ENCODE data around the gene SMDT1. TPM values are rescaled to one million over a fixed set of nuclear protein-coding genes. Genes with fewer than 3 reads are reported as not detected.

The SMDT1 gene
- 12.6 and 35.9 TPM in 2 replicates for total RNA-seq (2014; rRNA removed; shearing (Covaris generic); ENCODE audit: low replicate concordance)

DNA sequence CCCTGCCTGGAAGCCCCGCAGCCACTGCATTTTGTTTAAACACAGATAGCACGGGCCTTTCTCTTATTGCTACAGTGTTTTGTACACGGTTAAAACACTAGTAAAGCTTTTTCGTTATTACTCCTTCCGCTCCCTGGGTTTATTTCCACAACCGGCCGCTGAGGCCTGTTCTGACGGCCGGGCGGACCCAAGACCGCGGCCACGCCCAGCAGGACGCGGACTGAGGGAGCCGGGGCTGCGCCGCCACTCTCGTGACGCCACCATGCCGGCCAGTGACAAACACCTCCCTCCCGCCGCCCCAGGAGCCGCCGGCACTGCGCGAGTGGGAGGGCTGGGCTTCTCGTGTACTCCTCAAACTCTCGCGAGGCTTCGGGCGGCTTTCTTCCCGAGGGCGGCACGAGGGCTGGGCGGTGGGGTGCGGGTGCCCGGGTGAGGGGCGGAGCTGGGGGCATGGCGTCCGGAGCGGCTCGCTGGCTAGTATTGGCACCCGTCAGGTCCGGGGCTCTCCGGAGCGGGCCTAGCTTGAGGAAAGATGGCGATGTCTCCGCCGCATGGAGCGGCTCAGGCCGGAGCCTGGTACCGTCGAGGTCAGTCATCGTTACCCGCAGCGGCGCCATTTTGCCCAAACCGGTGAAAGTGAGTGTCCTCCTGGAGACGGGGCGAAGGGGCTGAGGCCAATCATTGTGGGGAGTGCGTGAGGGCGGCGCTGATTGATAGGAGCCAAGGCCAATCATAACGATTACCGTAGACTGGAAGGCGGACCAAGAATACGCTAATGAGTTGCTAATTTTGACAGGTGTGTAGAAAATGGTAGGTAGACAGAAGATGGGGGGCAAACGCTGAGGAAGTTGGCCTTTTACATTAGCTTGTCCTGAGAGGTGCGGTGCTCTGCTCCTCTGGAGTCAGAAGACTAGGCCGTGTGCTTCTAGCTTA, at the start of gene SMDT1:
Gene SMDT1, plus strand, starts transcription at position 382 of the 933 bp plus-strand sequence. Its CDS starts 69 bp downstream, at position 451.
- Histone ChIP-seq H4K20me1 (ENCODE audit: insufficient read depth, low read depth, low read length) (no peaks in the 10 kb centered on the region), H3K4me3 (ENCODE audit: low read length) (peak within 1 kb of the TSS; percentile 81), H3K4me2 (ENCODE audit: low read depth, low read length, poor library complexity, severe bottlenecking) (peak within 1 kb of the TSS; percentile 83), H3K9ac (ENCODE audit: low read length) (peak within 1 kb of the TSS; percentile 78), H3K4me1 (ENCODE audit: low read length) (peaks cover 18% of the 10 kb centered on the region), H3K27ac (ENCODE audit: low read length) (peak within 1 kb of the TSS; percentile 76), H3K36me3 (ENCODE audit: insufficient read depth, low read length) (peaks cover 21% of the 10 kb centered on the region), H3K27me3 (ENCODE audit: low read length) (no peaks in the 10 kb centered on the region), H2AFZ (ENCODE audit: low read length) (peak within 1 kb of the TSS; percentile 68), H3K9me3 (ENCODE audit: low read length) (no peaks in the 10 kb centered on the region), H3K9me2 (replicated peaks; ENCODE audit: insufficient read depth, low read length) (no peaks in the 10 kb centered on the region), H3K79me2 (ENCODE audit: low read length) (peaks cover 31% of the 10 kb centered on the region)
- DNase-seq, result peak; percentile 100

GRCh38 chr22:42033263-42034181, 46.0 kb upstream of the SMDT1 start:
- no peaks in the 10 kb centered on the region for H3K79me2 ChIP-seq (ENCODE audit: low read length)
- no peak overlapping the region for H3K4me2 ChIP-seq (ENCODE audit: low read depth, low read length, poor library complexity, severe bottlenecking)
- no peak overlapping the region for H3K9ac ChIP-seq (ENCODE audit: low read length)
- DNase-seq, result no peak
- H3K27me3 ChIP-seq (ENCODE audit: low read length), result no peaks in the 10 kb centered on the region
- peaks cover 4% of the 10 kb centered on the region; the same call in 1 of the 2 replicates for H3K9me3 ChIP-seq (ENCODE audit: low read length)
- no peak overlapping the region for H3K4me3 ChIP-seq (ENCODE audit: low read length)
- no peaks in the 10 kb centered on the region for H3K9me2 ChIP-seq (replicated peaks; ENCODE audit: insufficient read depth, low read length)
- H3K27ac ChIP-seq (ENCODE audit: low read length), result no peak overlapping the region
- H3K4me1 ChIP-seq (ENCODE audit: low read length), result no peaks in the 10 kb centered on the region
- H3K36me3 ChIP-seq (ENCODE audit: insufficient read depth, low read length), result no peaks in the 10 kb centered on the region
- no peaks in the 10 kb centered on the region for H4K20me1 ChIP-seq (ENCODE audit: insufficient read depth, low read depth, low read length)
- H2AFZ ChIP-seq (ENCODE audit: low read length), result no peak overlapping the region

DNA sequence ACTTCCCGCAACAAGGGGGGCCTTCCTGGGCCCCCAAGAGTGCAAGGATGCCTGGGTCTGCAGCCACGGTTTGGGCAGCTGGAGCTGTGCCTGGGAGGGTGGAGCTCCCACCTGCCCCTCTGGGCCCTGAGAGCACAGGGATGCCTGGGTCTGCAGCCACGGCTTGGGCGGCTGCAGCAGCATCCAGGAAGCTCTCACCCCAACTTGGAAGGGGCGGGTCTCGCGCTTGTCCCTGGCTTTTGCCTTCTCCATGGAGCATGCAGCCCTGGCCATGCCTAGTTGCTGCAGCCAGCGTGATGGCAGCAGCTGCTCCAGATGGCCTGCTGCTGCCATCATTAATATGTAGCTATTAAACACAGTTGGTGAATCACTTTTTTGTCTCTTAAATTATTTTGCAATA, 44.2 kb upstream of the SMDT1 start:
- no peak for DNase-seq
- Histone ChIP-seq H3K4me1 (ENCODE audit: low read length) (no peaks in the 10 kb centered on the region), H3K27ac (ENCODE audit: low read length) (no peak overlapping the region), H3K9me2 (replicated peaks; ENCODE audit: insufficient read depth, low read length) (no peaks in the 10 kb centered on the region), H3K4me3 (ENCODE audit: low read length) (no peak overlapping the region), H3K9me3 (ENCODE audit: low read length) (peaks cover 4% of the 10 kb centered on the region; the same call in 1 of the 2 replicates), H4K20me1 (ENCODE audit: insufficient read depth, low read depth, low read length) (no peaks in the 10 kb centered on the region), H2AFZ (ENCODE audit: low read length) (no peak overlapping the region), H3K27me3 (ENCODE audit: low read length) (no peaks in the 10 kb centered on the region), H3K4me2 (ENCODE audit: low read depth, low read length, poor library complexity, severe bottlenecking) (no peak overlapping the region), H3K79me2 (ENCODE audit: low read length) (no peaks in the 10 kb centered on the region), H3K36me3 (ENCODE audit: insufficient read depth, low read length) (no peaks in the 10 kb centered on the region), H3K9ac (ENCODE audit: low read length) (no peak overlapping the region)

DNA sequence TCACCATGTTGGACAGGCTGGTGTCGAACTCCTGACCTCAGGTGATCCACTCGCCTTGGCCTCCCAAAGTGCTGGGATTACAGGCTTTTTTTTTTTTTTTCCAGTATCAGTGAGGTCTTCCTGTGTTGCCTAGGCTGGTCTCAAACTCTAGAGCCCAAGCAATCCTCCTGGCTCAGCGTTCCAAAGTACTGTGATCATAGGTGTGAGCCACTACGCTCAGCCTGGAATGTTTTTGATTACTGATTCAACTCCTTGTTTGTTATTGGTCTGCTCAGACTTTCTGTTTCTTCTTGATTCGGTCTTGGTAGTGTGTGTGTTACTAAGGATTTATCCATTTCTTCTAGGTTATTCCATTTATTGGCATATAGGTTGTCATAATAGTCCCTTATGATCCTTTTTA, 40.2 kb upstream of the SMDT1 start:
- H2AFZ ChIP-seq (ENCODE audit: low read length), result no peak overlapping the region
- H3K9me2 ChIP-seq (replicated peaks; ENCODE audit: insufficient read depth, low read length), result no peaks in the 10 kb centered on the region; the same call in 1 of the 2 replicates
- H3K27ac ChIP-seq (ENCODE audit: low read length), result no peak overlapping the region
- no peak overlapping the region for H3K4me2 ChIP-seq (ENCODE audit: low read depth, low read length, poor library complexity, severe bottlenecking)
- H3K4me1 ChIP-seq (ENCODE audit: low read length), result no peaks in the 10 kb centered on the region
- H3K4me3 ChIP-seq (ENCODE audit: low read length), result no peak overlapping the region
- H4K20me1 ChIP-seq (ENCODE audit: insufficient read depth, low read depth, low read length), result no peaks in the 10 kb centered on the region
- peaks cover 11% of the 10 kb centered on the region for H3K9me3 ChIP-seq (ENCODE audit: low read length)
- DNase-seq, result no peak
- no peaks in the 10 kb centered on the region for H3K27me3 ChIP-seq (ENCODE audit: low read length)
- no peaks in the 10 kb centered on the region; the same call in 1 of the 2 replicates for H3K36me3 ChIP-seq (ENCODE audit: insufficient read depth, low read length)
- no peak overlapping the region for H3K9ac ChIP-seq (ENCODE audit: low read length)
- no peaks in the 10 kb centered on the region for H3K79me2 ChIP-seq (ENCODE audit: low read length)

- H3K9me3 ChIP-seq (ENCODE audit: low read length), result peaks cover 11% of the 10 kb centered on the region
- H3K79me2 ChIP-seq (ENCODE audit: low read length), result no peaks in the 10 kb centered on the region
- H3K9me2 ChIP-seq (replicated peaks; ENCODE audit: insufficient read depth, low read length), result no peaks in the 10 kb centered on the region; the same call in 1 of the 2 replicates
- H3K4me3 ChIP-seq (ENCODE audit: low read length), result no peak overlapping the region
- DNase-seq, result no peak
- no peak overlapping the region for H2AFZ ChIP-seq (ENCODE audit: low read length)
- no peaks in the 10 kb centered on the region; the same call in 1 of the 2 replicates for H3K36me3 ChIP-seq (ENCODE audit: insufficient read depth, low read length)
- H3K4me1 ChIP-seq (ENCODE audit: low read length), result no peaks in the 10 kb centered on the region
- H3K9ac ChIP-seq (ENCODE audit: low read length), result no peak overlapping the region
- no peak overlapping the region for H3K27ac ChIP-seq (ENCODE audit: low read length)
- no peaks in the 10 kb centered on the region for H3K27me3 ChIP-seq (ENCODE audit: low read length)
- no peaks in the 10 kb centered on the region for H4K20me1 ChIP-seq (ENCODE audit: insufficient read depth, low read depth, low read length)
- H3K4me2 ChIP-seq (ENCODE audit: low read depth, low read length, poor library complexity, severe bottlenecking), result no peak overlapping the region
Measured at GRCh38 chr22:42041784-42042183, 37.7 kb upstream of the SMDT1 start.

- H3K79me2 ChIP-seq (ENCODE audit: low read length), result no peaks in the 10 kb centered on the region
- H3K9ac ChIP-seq (ENCODE audit: low read length), result no peak overlapping the region
- H3K4me2 ChIP-seq (ENCODE audit: low read depth, low read length, poor library complexity, severe bottlenecking), result no peak overlapping the region
- H3K9me3 ChIP-seq (ENCODE audit: low read length), result peaks cover 1% of the 10 kb centered on the region
- 0 out of 2 replicates have a peak, but pooled peaks cover 3% of the 10 kb centered on the region for H3K4me1 ChIP-seq (ENCODE audit: low read length)
- no peaks in the 10 kb centered on the region for H3K9me2 ChIP-seq (replicated peaks; ENCODE audit: insufficient read depth, low read length)
- H3K4me3 ChIP-seq (ENCODE audit: low read length), result no peak overlapping the region
- H3K27me3 ChIP-seq (ENCODE audit: low read length), result no peaks in the 10 kb centered on the region
- no peak overlapping the region for H3K27ac ChIP-seq (ENCODE audit: low read length)
- DNase-seq, result no peak
- H3K36me3 ChIP-seq (ENCODE audit: insufficient read depth, low read length), result no peaks in the 10 kb centered on the region
- no peak overlapping the region for H2AFZ ChIP-seq (ENCODE audit: low read length)
- H4K20me1 ChIP-seq (ENCODE audit: insufficient read depth, low read depth, low read length), result no peaks in the 10 kb centered on the region
Measured at GRCh38 chr22:42050641-42051180, 28.8 kb upstream of the SMDT1 start.

DNA sequence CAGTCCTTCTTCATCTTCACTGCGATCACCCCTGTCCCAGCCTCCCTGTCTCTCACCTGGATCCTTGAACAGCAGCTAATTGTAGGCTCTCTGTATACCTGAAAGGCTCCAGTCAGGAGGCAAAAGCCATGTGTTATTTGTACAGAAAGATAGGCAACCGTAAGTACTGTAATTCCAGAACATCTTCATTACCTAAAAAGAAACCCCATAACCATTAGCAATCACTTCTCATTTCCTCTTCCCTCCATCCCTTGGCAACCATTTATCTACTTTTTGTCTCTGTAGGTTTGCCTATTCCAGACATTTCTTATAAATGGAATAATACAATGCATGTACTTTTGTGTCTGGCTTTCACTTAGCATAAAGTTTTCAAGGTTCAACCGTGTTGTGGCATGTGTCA, 26.7 kb upstream of the SMDT1 start:
- no peak overlapping the region for H3K4me3 ChIP-seq (ENCODE audit: low read length)
- H3K9me2 ChIP-seq (replicated peaks; ENCODE audit: insufficient read depth, low read length), result no peaks in the 10 kb centered on the region
- no peaks in the 10 kb centered on the region for H3K79me2 ChIP-seq (ENCODE audit: low read length)
- DNase-seq, result no peak
- H3K36me3 ChIP-seq (ENCODE audit: insufficient read depth, low read length), result peaks cover 3% of the 10 kb centered on the region; the same call in 1 of the 2 replicates
- no peak overlapping the region for H2AFZ ChIP-seq (ENCODE audit: low read length)
- H3K9me3 ChIP-seq (ENCODE audit: low read length), result peaks cover 17% of the 10 kb centered on the region
- H3K9ac ChIP-seq (ENCODE audit: low read length), result no peak overlapping the region
- no peaks in the 10 kb centered on the region for H4K20me1 ChIP-seq (ENCODE audit: insufficient read depth, low read depth, low read length)
- H3K27ac ChIP-seq (ENCODE audit: low read length), result no peak overlapping the region
- no peaks in the 10 kb centered on the region for H3K27me3 ChIP-seq (ENCODE audit: low read length)
- H3K4me1 ChIP-seq (ENCODE audit: low read length), result 0 out of 2 replicates have a peak, but pooled peaks cover 3% of the 10 kb centered on the region
- no peak overlapping the region for H3K4me2 ChIP-seq (ENCODE audit: low read depth, low read length, poor library complexity, severe bottlenecking)

All from Karpas-422 (cell line).